DND-41 (cell line): Measurements from ENCODE around the gene PPARA.

Source experiments
- EZH2 ChIP-seq: IDR thresholded peaks from 3 replicates; pipeline ENCODE4 v1.6.1; 2012; ENCODE audit warnings: borderline replicate concordance, low read depth, mild to moderate bottlenecking, moderate library complexity, low read length, inconsistent platforms; ENCODE audit not compliant: severe bottlenecking
- TF ChIP-seq, protein P1 (sequence below): IDR thresholded peaks from 2 replicates; pipeline ENCODE4 v1.5.1; 2012; ENCODE audit warnings: borderline replicate concordance, low read length, moderate library complexity, mild to moderate bottlenecking; ENCODE audit not compliant: poor library complexity, severe bottlenecking; ENCODE audit errors: extremely low read depth

DNA sequence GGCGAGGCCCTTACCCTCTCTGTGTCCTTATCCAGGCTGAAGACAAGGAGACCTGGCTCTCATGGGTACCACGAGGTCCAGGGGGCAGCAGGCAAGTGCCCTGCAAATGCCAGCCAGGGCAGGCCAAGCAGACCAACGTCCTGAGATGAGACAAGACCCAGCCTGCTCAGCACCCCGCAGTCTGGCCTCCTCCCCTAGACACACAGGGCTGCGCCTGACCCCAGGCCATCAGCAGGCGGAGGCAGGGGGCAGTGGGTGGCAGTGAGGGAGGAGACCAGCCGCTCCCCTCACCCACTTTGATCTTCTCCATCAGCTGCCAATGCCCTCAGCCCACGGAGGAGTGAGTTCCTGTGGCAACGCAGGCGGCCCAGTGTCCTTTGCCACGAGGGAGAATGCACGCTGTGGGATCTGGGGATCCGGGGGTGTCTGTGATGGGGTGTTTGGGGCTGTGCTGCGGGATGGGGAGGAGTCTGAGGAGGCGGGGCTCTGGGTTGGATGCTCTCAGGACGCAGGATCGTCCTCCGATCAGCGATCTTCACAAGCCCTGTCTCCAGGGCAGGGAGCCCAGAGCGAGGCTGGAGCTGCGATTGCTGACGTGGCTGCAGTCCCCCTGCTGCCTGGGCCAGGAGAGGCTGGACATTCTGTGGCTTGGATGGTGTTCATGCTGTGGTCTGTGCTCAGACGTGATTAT, 30.5 kb upstream of the PPARA start:
- no peak for TF ChIP-seq EZH2
- TF ChIP-seq, protein P1, sequence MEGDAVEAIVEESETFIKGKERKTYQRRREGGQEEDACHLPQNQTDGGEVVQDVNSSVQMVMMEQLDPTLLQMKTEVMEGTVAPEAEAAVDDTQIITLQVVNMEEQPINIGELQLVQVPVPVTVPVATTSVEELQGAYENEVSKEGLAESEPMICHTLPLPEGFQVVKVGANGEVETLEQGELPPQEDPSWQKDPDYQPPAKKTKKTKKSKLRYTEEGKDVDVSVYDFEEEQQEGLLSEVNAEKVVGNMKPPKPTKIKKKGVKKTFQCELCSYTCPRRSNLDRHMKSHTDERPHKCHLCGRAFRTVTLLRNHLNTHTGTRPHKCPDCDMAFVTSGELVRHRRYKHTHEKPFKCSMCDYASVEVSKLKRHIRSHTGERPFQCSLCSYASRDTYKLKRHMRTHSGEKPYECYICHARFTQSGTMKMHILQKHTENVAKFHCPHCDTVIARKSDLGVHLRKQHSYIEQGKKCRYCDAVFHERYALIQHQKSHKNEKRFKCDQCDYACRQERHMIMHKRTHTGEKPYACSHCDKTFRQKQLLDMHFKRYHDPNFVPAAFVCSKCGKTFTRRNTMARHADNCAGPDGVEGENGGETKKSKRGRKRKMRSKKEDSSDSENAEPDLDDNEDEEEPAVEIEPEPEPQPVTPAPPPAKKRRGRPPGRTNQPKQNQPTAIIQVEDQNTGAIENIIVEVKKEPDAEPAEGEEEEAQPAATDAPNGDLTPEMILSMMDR, result no peak
